ENCODE data around the gene HIVEP2. TPM values are rescaled to one million over a fixed set of nuclear protein-coding genes. Genes with fewer than 3 reads are reported as not detected.

The HIVEP2 gene
- total RNA-seq, 1 donor from 2014 or later = 27.0 TPM

DNA sequence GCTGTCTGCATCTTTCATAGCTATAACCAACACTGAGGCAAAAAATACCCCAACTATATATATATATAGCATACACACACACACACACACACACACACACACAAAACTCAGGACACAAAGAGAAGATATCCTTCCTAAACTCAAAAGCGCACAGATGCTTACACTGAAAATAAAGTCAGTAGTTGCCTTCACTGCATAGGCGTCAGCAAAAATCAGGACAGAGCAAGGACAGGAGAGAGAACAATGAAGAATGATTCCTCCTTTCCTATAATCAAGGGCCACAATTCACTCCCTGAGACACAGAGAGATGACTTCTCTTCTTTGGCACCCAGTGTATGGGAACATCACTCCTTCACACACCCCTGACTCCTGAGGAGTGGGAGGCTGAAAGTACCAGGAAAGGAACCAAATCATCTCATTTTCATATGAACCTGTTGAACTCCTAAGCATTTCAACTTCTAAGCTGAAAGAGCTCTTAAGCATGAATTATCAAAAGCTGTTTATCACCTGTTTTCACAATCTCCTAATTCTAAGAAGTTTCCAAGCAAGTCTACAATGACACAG, 141.4 kb downstream of the HIVEP2 start:
- intact Hi-C loops (cut with micrococcal nuclease) = no loop called here

DNA sequence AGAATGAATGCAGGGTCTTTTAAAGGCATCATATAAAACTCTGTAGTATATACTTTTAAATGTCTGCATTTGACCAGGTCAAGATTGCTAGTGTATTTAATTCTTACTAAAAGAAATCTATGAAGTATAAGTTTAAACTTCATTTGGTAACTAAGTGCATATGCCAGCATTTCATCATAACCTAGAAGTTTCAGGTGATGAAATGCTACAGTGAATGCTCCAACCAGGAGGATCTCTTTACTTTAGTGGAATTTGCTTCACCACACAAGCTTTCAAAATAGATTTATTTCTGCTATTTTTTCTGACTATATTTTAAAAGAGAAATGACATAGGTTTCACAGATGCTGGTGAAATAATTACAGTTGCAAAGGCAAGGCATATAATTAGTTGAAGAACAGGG, 141.9 kb downstream of the HIVEP2 start:
- intact Hi-C loops (cut with micrococcal nuclease) = no loop called here

DNA sequence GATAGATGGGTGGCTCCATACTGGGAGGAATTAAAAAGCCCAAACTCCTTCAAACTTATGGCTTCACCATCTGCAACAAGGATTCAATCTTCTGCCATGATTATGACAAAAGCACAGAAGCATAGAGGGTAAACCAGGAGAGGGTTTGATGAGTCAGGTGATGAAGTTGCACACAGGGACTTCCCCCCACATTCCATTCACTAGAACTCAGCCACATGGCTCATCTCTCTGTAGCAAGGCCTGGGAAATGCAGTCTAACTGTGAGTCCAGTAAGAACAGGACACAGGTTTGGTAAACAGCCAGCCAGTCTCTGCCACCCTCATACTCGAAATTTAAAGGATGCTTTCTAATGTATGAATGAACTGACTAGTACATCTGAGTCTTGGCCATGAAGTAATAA, 142.9 kb downstream of the HIVEP2 start:
- intact Hi-C loops (cut with micrococcal nuclease) = no loop called here

DNA sequence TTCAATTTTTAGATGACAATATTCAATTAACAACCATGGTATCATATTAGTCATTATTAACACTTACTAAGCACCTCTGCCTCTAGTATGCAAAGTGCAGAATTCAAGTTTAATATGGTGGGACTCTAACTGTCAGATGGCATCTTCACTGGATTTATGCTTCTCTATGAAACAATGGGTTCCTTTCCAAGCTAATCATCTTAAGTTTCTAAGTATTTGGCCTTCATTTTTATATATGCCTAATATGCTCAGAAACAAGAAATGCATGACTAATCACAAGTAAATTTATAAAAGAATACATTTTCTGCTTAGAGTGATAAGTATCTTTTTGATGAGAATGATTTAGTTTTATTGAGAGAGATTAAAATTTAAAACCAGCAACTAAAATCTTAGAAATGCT, 144.7 kb downstream of the HIVEP2 start:
- intact Hi-C loops (cut with micrococcal nuclease) = no loop called here

DNA sequence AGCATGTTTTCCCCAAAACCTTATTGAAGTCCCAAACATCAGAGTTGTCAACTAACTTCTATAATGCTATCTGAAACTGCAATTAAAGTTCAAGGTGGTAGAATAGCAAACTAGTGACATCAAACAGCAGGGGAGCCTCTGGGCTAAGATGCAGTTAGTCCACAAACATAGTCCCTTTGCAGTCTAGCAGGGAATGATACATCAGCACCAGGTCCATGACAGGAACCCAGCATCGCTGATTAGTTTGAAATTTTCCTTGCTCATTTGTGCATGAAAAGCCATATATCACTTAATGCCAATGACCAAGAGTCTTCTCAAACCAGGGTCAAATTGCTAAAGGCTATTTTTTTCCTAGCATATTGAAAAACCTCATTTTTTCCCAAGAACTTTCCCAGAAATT, 145.3 kb downstream of the HIVEP2 start:
- intact Hi-C loops (cut with micrococcal nuclease) = no loop called here

DNA sequence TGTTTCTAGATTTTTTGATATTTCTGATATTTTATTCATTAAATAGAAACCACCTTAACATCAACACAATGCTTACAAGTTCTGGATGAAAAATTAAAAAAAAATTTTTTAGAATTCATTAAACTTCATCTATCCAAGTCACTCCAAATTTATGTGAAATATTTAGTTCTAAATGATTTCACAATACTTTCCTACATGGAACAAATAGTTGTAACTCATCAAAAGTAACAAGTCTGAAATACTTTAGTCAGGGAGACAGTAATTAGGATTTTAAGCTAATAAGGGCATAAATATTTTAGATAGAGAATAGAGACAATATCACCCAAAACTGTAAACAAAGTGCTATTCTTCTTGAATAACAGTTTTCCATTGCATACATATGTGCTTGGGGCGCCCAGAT, 147.8 kb downstream of the HIVEP2 start:
- intact Hi-C loops (cut with micrococcal nuclease) = no loop called here

DNA sequence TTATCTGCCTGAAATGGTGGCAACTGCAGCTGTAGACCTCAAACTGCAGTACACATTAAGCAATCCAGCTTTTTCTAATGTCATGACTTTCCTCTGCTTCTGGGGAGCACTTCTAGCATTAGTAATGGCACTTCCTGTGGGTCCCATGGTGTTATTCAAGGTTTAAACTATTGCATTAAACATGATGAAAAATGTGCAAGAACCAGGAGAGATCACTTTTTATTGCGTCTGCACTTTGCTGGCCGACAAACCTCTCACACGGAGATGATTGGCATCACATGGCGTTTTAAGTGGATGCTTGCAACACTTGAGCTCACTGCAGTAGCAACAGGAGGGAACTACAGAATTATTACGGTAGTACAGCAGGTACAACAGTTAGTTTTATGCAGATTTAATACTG, 148.4 kb downstream of the HIVEP2 start:
- intact Hi-C loops (cut with micrococcal nuclease) = no loop called here

DNA sequence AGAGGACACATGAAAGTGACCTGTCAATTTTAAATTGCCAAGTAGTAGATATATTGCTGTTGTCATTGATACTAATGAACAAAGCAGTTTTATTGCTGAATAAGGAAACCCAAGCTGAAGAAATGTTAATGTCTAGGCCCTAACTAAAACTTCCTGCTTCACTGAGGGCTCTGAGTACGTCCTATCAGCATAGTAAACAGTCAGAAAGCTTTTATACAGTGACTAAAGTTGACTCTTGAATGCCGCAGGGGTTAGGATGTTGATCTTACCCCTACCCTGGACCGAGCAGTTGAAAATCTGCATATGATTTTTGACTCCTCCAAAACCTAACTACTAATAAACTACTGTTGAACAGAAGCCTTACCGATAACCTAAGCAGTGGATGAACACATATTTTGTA, 149.0 kb downstream of the HIVEP2 start:
- intact Hi-C loops (cut with micrococcal nuclease) = no loop called here

DNA sequence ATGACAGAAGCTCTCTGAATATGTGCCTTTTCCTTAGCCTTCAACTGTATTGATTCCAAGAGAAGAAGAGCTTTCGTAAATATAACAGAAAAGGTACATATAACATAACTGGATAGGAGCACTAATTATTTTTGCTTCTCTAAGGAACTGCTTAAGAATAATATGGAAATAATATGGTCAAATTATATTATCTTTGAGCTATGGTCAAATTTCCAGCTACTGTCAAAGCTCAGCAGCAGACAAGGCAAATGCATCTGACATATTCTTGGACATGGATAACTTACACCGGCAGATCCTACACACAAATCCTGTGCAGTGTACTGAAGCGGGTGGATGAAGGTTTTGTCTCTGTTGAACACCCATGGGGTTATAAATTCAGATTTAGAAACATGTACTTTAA, 150.6 kb downstream of the HIVEP2 start:
- intact Hi-C loops (cut with micrococcal nuclease) = no loop called here

DNA sequence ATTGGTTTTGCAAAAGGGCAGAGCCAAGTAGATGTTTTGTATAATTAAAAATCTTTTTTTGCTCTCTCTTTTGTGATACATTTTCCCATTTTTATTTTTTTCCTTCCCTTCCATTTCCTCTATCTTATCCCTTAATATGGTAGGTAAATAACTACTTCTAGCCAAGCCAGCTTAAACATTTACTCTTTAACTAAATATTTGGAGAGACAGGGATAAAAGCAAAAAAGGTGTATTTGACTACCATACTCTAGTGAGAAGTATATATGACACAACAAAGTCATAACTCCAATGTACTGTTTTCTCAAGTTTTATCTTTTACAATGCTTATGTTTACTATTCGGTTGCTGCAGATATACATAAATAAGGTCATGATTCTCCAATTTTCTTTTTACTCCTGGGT, 154.7 kb downstream of the HIVEP2 start:
- intact Hi-C loops (cut with micrococcal nuclease) = no loop called here

DNA sequence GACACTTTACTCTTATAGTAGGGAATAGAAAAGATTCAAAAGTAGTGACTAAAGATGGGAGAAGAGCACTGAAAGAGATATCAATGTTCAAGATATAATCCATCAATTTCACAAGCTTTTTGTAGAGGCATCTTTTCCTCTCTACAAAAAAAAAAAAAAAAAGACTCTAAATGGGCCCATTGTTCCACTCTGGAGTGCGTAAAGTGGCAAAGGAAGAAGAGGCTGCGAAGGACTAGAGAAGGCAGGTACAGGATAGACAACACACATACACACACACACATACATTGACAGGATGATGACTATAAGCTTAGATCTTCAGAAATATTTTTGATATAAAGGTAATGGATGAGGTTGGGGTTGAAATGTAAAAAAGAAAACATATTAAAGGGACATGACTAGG, 157.6 kb downstream of the HIVEP2 start:
- intact Hi-C loops (cut with micrococcal nuclease) = no loop called here

DNA sequence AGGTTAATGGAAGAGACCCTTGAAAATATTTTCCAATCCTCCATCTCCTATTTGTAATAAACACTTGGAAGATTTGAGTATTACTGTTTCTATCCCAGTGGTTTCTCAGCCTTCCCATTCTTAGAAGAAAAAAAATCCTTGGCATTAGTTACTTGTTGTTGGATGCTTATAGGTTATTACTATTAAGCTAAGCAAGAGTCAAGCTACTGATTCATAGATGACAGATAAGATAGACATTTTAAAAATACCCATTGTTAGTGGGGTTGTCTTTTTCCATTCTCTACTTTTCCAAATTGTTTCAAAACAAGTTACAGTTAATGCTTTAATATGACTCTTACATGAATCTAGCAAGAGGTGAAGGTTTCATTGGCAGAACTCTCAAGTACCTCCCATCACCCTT, 158.5 kb downstream of the HIVEP2 start:
- intact Hi-C loops (cut with micrococcal nuclease) = no loop called here

DNA sequence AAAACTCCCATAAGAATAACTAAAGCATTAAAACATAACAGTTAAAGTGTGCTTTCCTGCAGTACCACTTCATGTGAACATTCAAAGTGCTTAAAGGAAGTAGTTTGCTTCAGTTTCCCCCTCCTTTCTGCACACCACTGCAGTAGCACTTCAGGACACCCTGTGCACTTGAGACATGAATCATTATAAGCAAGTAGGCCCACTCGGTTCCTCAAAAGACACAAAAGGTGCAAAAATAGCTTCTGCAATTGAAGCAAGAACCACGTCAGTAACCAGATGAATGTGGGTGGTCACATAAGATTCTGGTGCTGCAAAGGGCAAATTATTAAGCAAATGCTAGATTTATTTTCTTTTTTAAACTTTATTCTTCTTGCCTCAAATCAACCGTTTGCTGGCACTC, 160.6 kb downstream of the HIVEP2 start:
- intact Hi-C loops (cut with micrococcal nuclease) = no loop called here

DNA sequence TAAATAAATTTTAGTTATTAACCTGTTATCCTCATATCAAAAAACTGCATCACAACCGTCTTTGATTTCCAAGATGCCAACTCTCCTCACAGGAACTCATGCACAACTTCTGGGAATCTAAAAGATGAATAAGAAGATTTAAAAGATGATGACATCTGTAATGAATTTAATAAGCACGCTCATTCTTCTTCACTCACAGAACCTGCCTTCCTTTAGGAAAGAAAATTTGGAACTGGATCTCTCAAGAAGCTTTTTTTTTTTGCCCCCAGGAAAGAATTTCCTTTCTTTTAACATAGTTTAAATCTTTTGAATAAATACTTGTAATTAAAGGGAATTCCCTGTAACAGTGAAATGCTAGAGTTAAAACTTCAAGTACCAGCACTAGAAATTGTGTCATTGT, 161.5 kb downstream of the HIVEP2 start:
- intact Hi-C loops (cut with micrococcal nuclease) = no loop called here

DNA sequence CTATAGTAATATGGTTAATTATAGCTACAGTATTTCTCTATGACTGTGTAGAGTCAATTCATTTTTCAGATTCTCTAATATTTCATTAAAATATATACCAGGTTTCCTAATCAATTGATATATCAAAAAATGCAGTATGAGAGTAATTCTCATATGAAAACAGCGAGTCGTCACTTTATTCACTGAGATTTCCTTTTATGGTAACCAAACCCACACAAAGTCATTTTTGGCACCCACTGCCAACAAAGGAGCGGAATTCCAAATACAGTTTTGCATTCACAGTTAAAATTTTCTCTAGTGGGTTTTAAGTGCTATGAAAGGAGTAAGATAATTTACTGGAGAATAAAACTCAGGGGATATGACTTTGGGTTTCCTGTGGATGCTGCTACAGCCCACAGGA, 163.8 kb downstream of the HIVEP2 start:
- intact Hi-C loops (cut with micrococcal nuclease) = no loop called here

DNA sequence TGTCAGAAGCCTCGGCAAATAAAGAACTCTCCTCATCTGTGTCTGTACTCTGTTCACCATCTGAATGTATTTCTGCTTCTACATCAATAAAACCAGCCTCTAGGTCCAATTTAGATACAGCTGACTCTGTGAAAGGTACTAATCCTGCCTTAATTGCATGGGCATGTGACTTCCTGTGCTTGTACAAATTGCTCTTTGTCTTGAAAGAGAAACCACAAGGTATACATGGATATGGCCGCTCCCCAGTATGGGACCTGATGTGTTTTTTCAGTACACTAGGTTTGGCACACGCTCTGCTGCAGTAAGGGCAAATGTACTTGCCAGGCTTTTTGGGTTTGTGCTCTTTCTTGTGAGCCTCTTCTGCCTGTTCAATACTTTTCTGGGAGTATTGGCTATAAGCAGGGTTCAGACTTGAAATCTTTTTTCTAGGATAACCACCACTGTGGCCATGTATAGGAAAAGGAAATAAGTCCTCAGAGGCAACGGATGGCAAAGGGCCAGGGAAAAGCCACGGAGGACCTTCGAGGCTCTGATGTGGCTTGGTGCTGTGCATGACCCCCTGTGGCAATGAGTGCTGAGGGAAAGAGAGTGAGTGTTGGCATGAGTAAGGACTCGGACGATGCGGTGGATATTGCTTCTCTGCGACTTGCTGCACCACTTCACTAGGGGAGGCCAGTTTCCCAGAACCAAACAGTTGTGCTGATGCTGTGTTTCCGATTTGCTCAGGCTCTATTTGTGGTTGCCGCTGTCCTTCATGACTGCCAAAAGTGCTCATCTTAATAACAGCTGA, 170.9 kb downstream of the HIVEP2 start:
- intact Hi-C loops (cut with micrococcal nuclease) = loop anchor here (2.0 to 5.0 kb wide), 3 partner anchors 38 to 173 kb away; no protein-coding TSS in a partner anchor

DNA sequence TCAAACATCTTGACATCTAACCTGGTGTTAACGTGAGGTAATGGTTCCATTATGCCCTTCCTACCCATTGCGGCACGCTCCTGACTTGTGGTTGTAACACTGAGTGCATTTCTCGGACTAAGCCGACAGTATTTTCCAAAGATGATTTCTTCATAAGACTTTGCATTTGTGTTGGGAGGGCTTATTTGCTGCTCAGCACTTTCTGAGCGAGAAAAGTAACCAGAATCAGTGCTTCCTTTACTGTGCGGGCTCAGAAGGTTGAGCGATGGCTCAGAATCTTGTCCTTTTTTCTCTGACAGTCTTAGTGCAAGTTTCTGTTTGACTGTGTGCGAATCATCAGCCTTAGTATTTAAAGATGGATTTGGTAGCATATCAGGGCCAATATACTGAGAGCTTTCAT, 171.7 kb downstream of the HIVEP2 start:
- intact Hi-C loops (cut with micrococcal nuclease) = loop anchor here (2.0 to 5.0 kb wide), 2 partner anchors 39 to 173 kb away; no protein-coding TSS in a partner anchor

DNA sequence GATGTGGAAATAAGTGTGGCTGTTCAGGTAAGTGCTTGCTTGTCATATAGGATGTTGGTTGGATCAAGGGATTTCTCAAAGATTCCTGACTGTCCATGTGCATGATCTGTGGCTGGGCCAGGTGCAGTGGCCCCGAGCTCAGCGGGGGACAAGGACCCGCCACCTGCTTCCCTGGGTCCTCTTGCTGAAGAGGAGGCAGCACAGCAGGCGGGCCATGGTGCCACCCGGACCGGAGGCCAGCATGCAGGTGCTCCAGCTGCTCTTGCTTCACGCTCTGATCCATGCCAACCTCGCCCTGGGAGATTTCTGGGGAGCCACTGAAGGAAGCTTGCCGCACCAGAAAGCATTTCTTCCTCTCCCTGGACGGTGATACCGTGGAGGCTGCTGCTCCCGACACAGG, 173.8 kb downstream of the HIVEP2 start:
- intact Hi-C loops (cut with micrococcal nuclease) = loop anchor here (5.0 kb wide), 1 partner anchor 41 kb away; no protein-coding TSS in a partner anchor

DNA sequence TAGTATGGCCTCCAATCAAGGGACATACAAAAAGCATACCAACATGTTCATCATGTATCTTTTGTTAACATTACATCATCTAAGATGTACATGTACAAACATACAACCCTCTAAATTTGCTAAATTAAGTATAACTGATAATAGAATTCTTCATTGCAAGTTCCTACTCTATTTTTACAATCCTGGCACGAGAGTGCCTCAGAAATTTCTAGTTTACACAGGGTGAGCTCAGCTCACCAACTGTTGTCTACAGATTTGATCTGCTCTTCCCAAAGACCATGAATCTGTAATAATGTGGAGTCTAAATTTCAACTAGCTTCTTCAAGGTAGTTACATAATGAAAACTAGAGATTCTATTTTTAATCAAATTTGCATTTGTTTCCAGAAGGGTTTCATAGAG, 179.7 kb downstream of the HIVEP2 start:
- intact Hi-C loops (cut with micrococcal nuclease) = no loop called here

DNA sequence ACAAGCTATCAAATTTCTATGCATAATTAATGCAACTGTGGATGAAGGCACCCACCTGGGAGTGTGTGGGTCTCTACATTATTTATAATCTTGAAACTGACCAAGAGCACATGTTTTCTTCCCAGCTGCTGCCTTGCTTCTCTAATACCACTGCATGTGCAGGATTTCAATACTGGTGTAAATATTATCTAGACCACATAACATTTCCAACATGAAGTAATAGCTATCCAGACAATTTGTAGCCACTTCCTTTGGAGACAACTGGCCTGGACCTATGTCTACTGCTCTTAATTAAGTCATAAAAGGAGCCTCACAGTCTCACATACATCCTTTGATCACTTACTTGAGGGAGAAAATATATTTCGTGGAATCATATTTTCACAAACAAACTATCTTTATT, 180.7 kb downstream of the HIVEP2 start:
- intact Hi-C loops (cut with micrococcal nuclease) = no loop called here

DNA sequence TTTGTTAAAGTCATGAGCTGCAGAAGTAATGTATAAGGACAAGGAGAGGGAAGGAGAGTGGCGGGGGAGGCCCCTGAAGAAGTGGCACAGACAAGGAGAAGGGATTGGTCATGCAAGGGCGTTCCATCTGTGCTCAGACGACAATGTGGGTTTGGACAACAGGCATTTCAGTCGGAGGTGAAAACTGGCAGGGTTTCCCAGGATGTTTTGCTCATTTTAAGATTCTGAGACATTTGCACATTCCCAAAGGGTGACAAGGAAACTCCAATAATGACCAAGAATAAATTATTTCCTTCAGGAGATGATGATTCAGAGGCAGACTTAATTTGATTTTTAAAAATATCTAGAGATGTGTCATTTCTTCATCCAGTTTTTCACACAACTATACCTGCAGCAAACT, 181.8 kb downstream of the HIVEP2 start:
- intact Hi-C loops (cut with micrococcal nuclease) = no loop called here

DNA sequence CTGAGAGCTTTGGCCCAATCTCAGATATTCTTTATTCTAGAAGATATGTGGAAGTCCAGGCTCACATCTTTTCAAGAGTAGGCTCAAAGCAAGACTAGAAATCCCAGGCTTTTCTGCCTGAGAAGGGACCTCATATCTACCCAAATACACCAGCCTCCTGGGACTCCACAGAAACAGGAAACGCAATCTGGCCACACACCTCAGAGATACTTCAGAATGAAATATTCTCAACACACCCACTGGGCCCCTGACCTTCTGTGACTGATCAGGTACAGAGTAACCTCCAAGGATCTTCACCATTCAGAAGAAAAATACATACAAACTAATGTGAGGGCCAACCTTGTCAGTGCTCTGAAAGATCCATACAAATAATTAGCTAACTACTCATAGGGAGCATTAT, 183.2 kb downstream of the HIVEP2 start:
- intact Hi-C loops (cut with micrococcal nuclease) = no loop called here

DNA sequence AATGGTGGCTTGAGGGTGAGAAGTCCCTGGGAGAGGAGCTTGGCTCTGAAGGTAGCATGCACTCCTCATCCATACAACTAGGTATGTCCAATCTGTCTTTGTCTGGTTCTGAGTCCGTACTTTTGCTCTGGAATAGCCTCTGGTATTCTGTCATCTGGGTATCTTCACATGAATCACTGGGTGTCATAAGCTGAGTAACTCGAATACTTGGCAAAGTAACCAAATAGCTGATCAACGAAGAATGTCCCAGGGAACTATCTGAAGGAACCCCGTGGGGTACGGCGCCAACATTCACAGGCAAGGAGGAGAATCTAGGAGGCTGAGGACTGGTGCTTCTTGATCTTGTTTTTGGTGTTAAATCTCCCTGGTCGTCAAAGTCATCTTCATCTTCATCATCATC, 184.8 kb downstream of the HIVEP2 start:
- intact Hi-C loops (cut with micrococcal nuclease) = no loop called here

All from T-helper 1 cell treated with Interleukin-12 subunit alpha and Interleukin-12 subunit beta and Interleukin-4 antibody, amounts not matched to agents 30 ng/mL and 1 ng/mL, for 36 hours (primary cell).